ENCODE results near the gene PSMA5.
A peak's percentile ranks its signal among the peaks of the same experiment; 100 is the strongest.

The PSMA5 gene

GRCh38 chr1:109432336-109432735 lies 6.1 kb upstream of the PSMA5 start:
- H3K79me2 ChIP-seq (ENCODE audit: insufficient read depth, low read depth): peaks cover 10% of the 10 kb centered on the region; the same call in 1 of the 2 replicates
- H3K4me3 ChIP-seq (IDR thresholded peaks at IDR 0.05; ENCODE audit: insufficient read depth, low read depth, low read length): no peak overlapping the region
- no peak overlapping the region for H2AFZ ChIP-seq (ENCODE audit: low read depth)
- H3K27ac ChIP-seq: no peak overlapping the region
- no peaks in the 10 kb centered on the region for H4K20me1 ChIP-seq (ENCODE audit: insufficient read depth)
- H3K27me3 ChIP-seq (ENCODE audit: insufficient read depth, low read depth): no peaks in the 10 kb centered on the region
- TF ChIP-seq CTCF (conservative IDR thresholded peaks at IDR 0.05; ENCODE audit: low read depth, low read length): no peak
- no peak overlapping the region for H3K4me2 ChIP-seq
- H3K4me1 ChIP-seq (ENCODE audit: low read depth, poor library complexity, severe bottlenecking): peaks cover 6% of the 10 kb centered on the region
- no peak overlapping the region for H3K9ac ChIP-seq
- H3K36me3 ChIP-seq (ENCODE audit: insufficient read depth): no peaks in the 10 kb centered on the region

- H3K4me2 ChIP-seq: peak overlapping the region; percentile 75
- peak overlapping the region; percentile 98 for H3K4me3 ChIP-seq (IDR thresholded peaks at IDR 0.05; ENCODE audit: insufficient read depth, low read depth, low read length)
- H4K20me1 ChIP-seq (ENCODE audit: insufficient read depth): peaks cover 12% of the 10 kb centered on the region
- peak overlapping the region; percentile 72 for H3K9ac ChIP-seq
- H3K4me1 ChIP-seq (ENCODE audit: low read depth, poor library complexity, severe bottlenecking): peaks cover 33% of the 10 kb centered on the region
- TF ChIP-seq CTCF (conservative IDR thresholded peaks at IDR 0.05; ENCODE audit: low read depth, low read length): no peak
- peak overlapping the region; percentile 69 for H2AFZ ChIP-seq (ENCODE audit: low read depth)
- no peaks in the 10 kb centered on the region; the same call in 1 of the 2 replicates for H3K36me3 ChIP-seq (ENCODE audit: insufficient read depth)
- peaks cover 50% of the 10 kb centered on the region for H3K79me2 ChIP-seq (ENCODE audit: insufficient read depth, low read depth)
- no peaks in the 10 kb centered on the region for H3K27me3 ChIP-seq (ENCODE audit: insufficient read depth, low read depth)
- H3K27ac ChIP-seq: peak overlapping the region; percentile 78
Observed at GRCh38 chr1:109427171-109427467, 871 bp upstream of the PSMA5 start.

GRCh38 chr1:109425391-109426280 lies 612 bp downstream of the PSMA5 start:
- Histone ChIP-seq H3K9ac (peak overlapping the region; percentile 72), H3K4me2 (peak overlapping the region; percentile 64), H3K27ac (peak overlapping the region; percentile 78), H3K4me3 (IDR thresholded peaks at IDR 0.05; ENCODE audit: insufficient read depth, low read depth, low read length) (peak overlapping the region; percentile 83), H3K4me1 (ENCODE audit: low read depth, poor library complexity, severe bottlenecking) (peaks cover 33% of the 10 kb centered on the region), H3K79me2 (ENCODE audit: insufficient read depth, low read depth) (peaks cover 65% of the 10 kb centered on the region), H3K27me3 (ENCODE audit: insufficient read depth, low read depth) (no peaks in the 10 kb centered on the region), H3K36me3 (ENCODE audit: insufficient read depth) (peaks cover 9% of the 10 kb centered on the region; the same call in 1 of the 2 replicates), H2AFZ (ENCODE audit: low read depth) (peak overlapping the region; percentile 69; the same call in 1 of the 2 replicates), H4K20me1 (ENCODE audit: insufficient read depth) (peaks cover 22% of the 10 kb centered on the region)
- TF ChIP-seq CTCF (conservative IDR thresholded peaks at IDR 0.05; ENCODE audit: low read depth, low read length): no peak

GRCh38 chr1:109423498-109423897 lies 2.8 kb downstream of the PSMA5 start:
- Histone ChIP-seq H3K27me3 (ENCODE audit: insufficient read depth, low read depth) (no peaks in the 10 kb centered on the region), H3K4me3 (IDR thresholded peaks at IDR 0.05; ENCODE audit: insufficient read depth, low read depth, low read length) (peak overlapping the region; percentile 48), H3K9ac (no peak overlapping the region), H3K79me2 (ENCODE audit: insufficient read depth, low read depth) (peaks cover 83% of the 10 kb centered on the region), H3K27ac (no peak overlapping the region), H3K36me3 (ENCODE audit: insufficient read depth) (peaks cover 27% of the 10 kb centered on the region; the same call in 1 of the 2 replicates), H3K4me2 (peak overlapping the region; percentile 64; the same call in 1 of the 2 replicates), H3K4me1 (ENCODE audit: low read depth, poor library complexity, severe bottlenecking) (peaks cover 33% of the 10 kb centered on the region), H4K20me1 (ENCODE audit: insufficient read depth) (peaks cover 29% of the 10 kb centered on the region), H2AFZ (ENCODE audit: low read depth) (no peak overlapping the region)
- no peak for TF ChIP-seq CTCF (conservative IDR thresholded peaks at IDR 0.05; ENCODE audit: low read depth, low read length)

Data from KMS-11 (cell line).